Activated CD8-positive, alpha-beta memory T cell treated with anti-CD3 and anti-CD28 coated beads for 24 hours (primary cell): ENCODE results near the gene RHNO1.
A peak's percentile ranks its signal among the peaks of the same experiment; 100 is the strongest.
"Not testable (repeated sequence)": the region's sequence is repeated elsewhere in the genome, so short reads cannot be mapped to it uniquely, and the experiment has no call there.

Source experiments
- DNase-seq: peaks from one replicate; pipeline ENCODE4 v3.0.0-alpha.2; 2020

The RHNO1 gene

DNA sequence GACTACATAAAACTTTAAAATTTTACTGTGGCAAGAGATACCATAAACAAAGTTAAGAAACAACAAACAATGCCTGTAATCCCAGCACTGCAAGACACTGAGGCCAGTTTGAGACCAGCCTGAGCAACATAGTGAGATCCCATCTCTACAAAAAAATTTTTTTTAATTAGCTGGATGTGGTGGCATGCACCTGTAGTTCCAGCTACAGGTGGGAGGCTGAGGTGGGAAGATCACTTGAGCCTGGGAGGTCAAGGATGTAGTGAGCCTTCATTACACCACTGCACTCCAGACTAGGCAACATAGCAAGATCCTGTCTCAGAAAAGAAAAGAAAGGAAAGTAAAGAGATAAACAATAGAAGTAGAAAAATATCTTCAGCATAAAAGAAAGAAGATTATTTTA lies 16.9 kb upstream of the RHNO1 start:
- no peak for DNase-seq

DNA sequence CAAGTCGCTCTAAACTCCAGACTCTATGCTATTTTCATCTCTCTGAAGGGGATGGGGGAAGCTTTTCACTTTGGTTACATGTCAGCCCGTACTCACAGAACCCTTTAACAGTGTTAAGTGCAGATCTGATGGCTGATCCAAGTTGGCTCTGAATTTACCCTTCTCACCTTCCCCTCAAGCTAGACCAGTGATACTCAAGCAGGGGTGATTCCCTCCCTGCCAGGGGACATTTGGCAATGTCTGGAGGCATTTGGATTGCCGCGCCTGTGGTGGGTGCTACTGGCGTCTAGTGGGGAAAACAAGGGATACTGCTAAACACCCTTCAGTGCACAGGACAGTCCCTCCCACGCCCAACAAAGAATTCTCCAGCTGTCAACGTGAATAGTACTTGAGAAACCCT lies 14.1 kb upstream of the RHNO1 start:
- DNase-seq: no peak

DNA sequence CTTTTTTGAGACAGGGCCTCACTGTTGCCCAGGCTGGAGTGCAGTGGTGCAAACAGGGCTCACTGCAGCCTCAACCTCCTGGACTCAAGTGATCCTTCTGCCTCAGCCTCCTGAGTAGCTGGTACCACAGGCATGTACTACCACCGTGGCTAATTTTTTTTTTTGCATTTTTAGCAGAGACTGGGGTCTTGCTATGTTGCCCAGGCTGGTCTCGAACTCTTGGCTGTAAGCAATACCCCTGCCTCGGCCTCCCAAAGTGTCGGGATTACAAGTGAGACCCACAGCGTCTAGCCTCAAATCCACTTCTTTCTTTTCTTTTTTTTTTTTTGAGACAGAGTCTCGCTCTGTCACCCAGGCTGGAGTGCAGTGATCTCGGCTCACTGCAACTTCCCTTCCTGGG lies 13.6 kb upstream of the RHNO1 start:
- DNase-seq: not testable (repeated sequence)

DNA sequence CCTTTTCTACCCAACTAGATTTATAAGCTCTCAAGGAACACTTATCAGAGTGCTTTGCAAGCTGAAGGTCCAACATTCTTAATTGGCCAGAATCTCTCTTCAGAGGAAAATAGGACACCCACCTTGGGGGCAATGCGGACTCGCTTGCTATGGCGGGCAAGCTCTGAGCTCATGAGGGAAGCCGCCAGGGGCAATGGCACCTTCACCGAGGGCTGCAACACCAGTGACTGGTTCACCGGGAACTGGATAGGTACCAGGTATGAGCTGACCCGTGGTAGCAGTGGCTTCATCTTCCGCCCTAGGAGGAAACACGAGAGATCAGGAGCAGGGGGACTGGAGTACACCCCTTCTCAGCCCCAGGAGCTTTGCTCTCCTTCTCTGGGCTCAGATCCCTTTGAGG lies 12.8 kb upstream of the RHNO1 start:
- DNase-seq: no peak

DNA sequence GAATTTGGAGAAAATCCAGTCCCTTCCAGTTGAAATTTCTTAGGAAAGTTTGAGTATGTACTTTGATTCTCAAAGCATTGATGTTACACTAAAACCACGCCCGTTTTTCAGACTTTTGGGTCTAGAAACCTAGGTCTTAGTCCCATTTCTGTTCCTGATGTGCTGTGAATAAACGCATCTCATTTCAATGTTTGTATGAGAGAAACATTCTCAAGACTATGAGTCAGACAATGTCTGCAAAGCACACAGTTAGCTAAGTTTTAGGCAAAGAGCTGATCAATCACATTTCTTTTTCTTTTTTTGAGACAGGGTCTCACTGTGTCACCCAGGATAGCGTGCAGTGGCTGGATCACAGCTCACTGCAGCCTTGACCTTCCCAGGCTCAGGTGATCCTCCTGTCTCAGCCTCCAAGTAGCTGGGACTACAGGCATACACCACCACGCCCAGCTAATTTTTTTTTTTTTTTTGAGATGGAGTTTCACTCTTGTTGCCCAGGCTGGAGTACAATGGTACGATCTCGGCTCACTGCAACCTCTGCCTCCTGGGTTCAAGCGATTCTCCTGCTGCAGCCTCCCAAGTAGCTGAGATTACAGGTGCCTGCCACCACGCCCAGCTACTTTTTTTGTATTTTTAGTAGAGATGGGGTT lies 7.9 kb upstream of the RHNO1 start:
- DNase-seq: not testable (repeated sequence)

DNA sequence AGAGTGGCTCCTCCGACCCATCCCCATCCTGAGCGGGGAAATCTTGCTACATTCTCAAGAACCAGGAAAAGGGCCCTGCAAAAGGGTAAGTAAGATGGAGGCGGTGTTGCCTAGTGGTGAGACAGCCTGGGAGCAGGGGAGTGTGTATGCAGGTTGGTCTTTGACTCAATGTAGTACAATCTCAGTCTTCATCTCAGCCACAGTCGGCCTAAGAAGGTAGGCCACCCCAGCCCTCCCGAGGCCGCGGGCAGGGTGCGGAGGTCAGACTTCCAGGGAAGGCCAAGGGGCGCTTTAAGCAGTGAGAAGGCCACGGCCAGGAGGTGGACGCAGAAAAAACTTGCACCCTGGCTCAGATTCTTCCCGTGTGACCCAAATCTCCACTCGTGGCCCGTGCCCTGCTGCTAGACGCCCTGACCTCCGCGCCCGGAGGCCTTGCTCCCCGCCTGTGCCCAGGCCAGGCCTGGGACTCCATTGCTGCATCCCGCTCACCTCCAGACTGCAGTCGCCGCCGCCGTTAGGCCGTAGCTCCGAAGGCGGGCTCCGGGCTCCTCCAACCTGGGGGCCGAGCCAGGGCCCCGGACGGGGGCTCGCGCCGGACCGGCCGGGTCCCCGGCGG lies 484 bp upstream of the RHNO1 start:
- DNase-seq: no peak

DNA sequence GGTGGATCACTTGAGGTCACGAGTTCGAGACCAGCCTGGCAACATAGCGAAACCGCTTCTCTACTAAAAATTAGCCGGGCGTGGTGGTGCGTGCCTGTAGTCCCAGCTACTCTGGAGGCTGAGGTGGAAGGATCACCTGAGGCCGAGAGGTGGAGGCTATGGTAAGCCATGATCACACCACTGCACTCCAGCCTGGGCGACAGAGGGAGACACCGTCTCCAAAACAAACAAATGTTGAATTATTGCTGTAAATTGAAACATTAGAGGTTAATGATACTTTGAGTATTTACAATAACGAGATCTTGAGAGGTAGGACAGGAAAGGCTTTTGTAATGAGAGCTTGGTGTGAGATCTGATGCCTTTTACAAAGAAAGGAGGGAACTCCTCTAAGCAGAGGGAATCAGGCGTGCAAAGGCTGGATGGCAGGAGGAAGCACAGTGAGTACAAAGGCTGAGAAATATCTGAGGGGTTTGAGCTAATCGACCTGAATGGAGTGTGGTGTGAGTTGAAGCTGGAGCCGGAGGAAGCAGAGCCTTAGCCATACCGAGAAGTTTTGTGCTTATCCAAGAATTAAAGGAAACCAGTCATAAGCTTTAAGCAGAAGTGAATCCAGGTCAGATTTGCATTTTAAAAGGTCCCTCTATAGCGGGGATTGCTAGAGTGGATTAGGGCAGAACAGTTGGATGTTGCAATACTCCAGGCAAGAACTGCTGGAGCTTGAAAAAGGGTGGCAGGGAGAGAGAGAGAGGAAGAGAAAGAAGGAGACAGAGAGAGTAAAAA lies 1.1 kb downstream of the RHNO1 start:
- DNase-seq: no peak

DNA sequence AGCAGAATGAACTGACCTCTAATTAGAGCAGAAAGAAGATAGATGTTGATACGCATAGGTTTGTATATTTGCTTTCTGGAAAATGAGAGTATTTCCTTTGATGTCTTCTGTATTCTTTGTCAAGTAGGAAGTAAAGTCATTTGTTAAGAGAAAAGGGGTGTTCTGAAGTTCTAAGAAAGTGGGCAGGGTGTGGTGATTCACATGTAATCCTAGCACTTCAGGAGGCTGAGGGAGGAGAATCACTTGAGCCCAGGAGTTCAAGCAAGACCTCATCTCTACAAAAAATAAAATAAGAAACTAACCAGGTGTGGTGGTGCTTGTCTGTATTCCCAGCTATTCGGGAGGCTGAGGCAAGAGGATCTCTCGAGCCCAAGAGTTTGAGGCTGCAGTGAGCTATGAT lies 2.8 kb downstream of the RHNO1 start:
- no peak for DNase-seq

DNA sequence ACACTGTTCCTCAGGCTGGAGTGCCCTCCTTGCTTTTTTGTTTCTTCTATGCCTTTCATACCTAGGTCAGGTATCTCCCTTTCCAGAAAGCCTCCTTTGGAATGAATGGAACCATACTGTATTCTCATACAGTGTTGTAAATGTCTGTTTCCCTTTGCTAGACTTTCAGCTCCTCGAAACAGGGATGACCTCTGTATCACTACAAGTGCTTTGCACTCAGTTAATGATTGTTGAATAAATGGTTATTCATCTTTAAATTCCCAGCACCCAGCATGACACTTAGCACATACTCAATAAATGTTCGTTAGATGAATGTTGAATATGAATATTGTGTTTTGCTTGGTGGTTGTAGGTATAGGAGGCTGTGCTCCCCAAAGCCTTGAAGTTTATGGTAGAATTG lies 7.8 kb downstream of the RHNO1 start:
- DNase-seq: no peak

DNA sequence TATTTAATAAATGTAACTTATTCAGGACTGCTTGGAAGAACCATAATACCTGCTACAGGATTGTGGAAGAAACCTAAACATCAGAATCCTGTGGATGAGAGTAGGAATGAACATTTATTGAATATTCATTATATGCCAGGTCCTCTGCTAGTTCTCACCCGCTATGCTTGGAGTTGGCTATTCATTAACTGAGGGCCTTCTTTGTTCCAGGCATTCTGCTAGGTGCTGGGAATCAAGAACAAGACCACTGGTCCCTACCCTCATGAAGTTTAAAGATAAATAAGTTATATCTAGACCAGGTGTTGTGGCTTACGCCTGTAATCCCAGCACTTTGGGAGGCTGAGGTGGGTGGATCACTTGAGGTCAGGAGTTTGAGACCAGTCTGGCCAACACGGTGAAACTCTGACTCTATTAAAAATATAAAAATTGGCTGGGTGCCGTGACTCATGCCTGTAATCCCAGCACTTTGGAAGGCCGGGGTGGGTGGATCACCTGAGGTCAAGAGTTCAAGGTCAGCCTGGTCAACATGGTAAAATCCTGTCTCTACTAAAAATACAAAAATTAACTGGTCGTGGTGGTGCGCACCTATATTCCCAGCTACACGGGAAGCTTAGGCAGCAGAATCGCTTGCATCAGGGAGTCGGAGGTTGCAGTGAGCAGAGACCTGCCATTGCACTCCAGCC lies 9.9 kb downstream of the RHNO1 start:
- DNase-seq: no peak

DNA sequence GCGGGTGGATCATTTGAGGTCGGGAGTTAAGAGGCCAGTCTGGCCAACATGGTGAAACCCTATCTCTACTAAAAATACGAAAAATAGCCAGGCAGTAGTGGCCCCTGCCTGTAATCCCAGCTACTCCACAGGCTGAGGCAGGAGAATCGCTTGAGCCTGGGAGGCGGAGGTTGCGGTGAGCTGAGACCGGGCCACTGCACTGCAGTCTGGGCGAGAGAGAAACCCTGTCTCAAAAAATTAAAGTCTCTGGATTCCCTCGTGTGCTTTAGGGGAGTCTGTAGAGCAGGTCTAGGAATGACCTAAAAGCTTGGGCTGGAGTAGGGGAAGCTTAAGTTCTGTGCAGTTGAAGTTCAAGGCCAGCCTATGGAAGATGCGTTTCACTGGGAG lies 13.0 kb downstream of the RHNO1 start:
- DNase-seq: no peak

DNA sequence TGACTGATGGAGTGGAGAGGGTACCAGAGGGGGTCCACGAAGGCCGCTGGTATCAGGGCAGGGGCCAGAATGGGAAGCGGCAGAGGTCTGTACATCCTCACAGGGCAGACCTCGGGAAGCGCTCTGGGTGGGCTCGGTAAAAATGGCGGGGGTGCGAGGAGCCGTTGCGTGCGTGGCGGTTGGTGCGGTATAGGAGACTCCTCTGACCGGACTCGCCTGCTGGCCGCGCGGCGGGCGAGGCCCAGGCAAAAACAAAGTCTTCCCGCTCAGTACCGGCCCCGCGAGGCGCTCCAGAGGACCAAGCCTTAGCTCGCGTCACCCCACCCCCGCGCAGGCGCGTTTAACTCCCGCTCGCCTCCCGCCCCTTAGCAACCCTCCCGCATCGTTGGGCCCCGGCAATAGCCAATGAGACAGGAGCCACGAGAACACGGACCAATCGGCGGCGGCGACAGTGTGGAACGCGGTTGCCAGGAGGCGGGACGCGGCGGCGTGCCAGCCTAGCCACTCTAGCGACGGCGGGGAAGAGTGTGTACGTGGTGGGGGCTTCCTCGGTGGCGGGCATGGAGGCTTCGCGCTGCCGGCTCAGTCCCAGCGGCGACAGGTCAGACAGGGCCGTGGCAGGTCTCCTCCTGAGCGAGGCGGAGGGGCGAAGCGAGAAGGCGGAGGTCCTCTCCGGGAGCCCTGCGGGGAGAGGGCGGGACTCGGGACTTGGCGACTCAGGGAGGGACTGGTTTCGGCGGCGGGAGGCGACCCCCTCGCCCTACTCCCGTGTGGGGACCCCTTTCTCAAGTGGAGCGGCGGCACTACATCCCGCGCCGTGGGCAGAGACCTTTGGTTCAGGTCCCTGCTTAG lies 13.6 kb downstream of the RHNO1 start, which contains the start of gene TULP3:
TULP3 (plus strand) TSS at position 504 of the 852 bp plus-strand sequence; CDS start at position 561, 57 bp downstream.
- peak; percentile 98 for DNase-seq

DNA sequence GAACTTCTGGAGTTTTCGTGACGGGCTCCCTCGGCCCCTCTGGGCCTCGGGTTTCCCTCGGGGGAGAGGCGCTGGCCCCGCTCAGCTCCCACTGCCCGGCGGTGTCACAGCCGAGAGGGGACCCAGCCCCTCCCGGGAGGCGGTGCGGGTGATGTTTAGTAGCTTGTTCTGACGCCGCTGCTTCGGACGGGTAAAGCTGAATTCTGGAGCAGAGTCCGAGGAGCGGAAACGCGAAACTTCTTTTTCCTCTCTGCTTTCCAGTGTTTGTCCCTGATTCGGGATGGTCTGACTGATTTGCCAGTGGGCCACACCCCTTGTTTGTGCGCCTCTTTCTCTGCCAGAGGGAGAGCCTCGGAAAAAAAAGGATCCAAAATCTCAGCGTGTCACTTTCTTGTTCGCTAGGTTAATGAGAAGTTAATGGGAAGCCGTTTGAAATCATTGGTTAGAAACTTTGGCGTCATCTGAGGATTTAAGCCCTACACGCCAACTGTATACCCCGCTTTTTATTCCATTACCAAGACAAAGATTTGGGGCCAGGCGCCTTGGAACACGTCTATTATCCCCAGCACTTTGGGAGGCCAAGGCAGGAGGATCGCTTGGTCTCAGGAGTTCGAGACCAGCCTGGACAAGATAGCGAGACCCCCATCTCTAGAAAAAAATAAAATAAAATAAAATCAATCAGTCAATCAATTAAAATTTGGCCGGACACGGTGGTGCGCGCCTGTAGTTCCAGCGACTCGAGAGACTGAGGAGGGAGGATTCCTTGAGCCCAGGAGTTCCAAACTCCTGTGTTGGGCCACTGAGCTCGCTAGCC lies 14.4 kb downstream of the RHNO1 start:
- no peak for DNase-seq

DNA sequence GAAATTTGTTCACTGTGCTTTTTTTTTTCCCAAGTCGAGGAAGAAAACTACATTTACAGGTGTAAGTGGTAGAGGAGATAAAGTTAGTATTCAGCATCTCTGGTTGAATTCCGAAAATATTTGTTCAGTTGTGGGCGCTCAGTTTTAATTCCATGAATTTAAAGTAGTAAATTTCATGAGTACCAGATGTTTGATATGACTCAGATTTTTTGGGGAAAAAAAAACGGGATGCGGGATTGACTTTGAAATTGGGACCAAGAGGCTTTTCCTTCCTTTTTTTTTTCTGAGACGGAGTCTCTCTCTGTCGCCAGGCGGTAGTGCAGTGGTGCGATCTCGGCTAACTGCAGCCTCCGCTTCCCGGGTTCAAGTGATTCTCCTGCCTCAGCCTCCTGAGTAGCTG lies 15.2 kb downstream of the RHNO1 start:
- no peak for DNase-seq

DNA sequence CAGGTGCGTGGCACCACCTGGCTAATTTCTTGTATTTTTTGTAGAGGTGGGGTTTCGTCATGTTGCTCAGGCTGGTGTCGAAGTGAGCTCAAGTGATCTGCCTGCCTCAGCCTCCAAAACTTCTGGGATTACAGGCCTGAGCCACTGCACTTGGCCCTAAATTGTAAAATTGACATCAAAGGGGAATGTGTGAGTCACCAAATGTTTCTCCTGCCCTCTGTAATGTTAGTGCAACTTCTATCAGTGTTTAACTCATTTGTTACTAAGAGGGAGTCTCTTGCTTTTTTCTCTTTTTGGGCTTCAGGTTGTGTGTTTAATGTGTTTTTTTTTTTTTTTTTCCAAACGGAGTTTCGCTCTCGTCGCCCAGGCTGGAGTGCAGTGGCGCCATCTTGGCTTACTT lies 16.0 kb downstream of the RHNO1 start:
- DNase-seq: no peak

DNA sequence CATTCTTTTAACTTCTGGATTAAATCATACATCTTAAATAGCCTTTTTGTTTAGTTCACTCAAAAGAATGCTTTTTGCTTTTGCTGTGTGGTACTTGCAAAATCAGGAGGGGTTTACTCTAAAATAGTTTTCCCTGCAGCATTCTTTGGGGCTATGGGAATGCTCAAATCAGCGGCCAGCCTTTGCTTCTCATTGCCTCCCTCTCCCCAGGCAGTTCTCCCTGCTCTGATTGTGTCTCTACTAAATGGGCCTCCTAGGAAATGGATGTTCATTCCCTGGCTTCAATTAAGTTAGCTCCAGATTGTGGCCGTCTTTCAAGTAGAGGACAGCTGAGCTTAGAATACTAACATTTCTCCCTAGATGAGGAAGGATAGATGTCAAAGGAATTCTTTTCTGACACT lies 18.0 kb downstream of the RHNO1 start:
- no peak for DNase-seq

DNA sequence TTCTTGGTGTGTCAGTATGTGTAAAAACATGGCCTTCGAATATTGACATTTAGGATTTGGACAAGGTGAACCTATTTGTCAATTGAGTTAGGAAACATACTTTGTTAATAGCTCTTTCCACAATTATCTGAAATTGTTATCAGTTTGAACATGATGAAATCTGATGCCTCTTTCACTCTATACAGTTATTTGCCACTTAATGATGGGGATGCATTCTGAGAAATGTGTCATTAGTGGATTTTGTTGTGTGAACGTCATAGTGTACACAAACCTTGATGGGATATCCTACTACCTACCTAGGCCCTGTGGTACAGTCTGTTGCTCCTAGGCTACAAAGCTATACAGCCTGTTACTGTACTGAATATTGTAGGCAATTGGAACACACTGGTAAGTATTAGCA lies 18.5 kb downstream of the RHNO1 start:
- no peak for DNase-seq

DNA sequence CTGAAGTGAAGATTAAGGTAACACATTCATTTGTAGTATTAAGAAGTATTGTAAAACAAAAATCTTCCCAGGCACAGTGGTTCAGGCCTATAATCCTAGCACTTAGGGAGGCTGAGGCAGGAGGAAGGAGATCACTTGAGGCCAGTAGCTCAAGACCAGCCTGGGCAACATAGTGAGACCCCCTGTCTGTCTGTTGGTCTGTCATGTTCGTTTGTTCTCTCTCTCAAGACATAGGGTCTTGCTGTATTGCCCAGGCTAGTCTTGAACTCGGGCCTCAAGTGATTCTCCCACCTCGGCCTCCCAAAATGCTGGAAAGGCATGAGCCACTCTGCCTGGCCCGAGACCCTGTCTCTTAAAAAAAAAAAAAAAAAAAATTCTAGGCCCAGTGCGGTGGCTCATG lies 20.4 kb downstream of the RHNO1 start:
- DNase-seq: no peak

DNA sequence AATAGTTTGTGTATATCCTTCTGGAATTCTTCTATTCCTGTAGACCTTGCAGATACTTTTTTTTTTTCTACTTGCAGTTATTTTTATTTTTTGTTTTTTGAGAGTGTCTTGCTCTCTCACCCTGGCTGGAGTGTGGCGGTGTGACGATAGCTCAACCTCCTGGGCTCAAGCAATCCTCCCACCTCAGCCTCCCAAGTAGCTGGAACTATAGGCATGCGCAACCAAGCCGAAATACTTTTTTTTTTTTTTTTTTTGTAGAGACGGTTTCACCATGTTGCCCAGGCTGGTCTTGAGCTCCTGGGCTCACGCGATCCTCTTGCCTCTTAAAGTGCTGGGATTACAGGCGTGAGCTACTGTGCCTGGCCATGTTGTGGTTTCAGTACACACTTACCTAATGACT lies 23.6 kb downstream of the RHNO1 start:
- no peak for DNase-seq

DNA sequence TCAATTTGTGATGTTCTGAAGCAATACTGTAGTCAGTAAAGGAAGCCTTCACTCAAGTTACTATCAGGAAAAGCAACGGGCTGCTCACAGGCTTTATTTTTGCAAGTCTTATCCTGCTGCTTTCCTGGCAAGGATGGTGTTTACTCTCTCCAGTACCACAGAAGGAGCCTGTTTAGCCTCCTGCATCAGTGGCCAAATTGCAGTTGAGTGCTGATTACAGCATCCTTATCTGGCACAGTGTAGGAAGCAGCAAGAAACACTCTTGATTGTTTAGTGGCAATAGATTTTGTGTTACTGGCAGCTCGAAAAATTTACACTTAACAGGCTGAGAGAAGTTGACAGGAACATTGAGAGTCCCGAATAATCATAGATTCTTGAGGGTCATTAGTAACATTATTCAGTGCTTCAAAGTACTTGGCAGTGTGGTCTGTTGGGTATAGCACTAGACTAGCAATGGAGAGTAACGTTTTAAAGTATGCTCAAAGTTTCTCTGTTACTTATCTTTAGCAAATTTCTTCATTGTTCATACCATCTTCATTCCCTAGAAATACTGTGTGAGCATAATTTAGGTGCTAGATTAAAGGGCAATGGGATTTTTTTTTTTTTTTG lies 25.4 kb downstream of the RHNO1 start:
- no peak for DNase-seq

DNA sequence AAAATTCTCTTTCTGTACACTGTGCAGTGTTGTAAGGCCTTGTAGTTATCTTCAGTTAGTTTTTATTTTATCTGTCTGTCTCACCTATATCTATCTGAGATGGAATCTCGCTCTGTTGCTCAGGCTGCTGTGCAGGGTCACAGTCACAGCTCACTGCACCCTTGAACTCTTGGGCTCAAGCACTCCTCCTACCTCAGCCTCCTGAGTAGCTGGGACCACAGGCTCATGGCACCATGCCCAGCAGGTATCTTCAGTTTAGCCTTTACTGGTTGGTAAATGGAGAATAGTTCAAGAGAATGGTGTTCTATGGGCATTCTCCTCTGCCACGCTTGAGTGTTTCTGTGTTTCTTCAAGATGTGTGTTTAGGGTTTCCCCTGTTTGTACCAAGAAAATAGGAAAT lies 27.2 kb downstream of the RHNO1 start:
- DNase-seq: no peak
